Measurements from ENCODE around the gene CENPP.

GRCh38 chr9:92407818-92408217 lies 82.1 kb downstream of the CENPP start:
- TF ChIP-seq FOXA1 (IDR thresholded peaks at IDR 0.05), result no peak
- no peak for TF ChIP-seq TARDBP (IDR thresholded peaks at IDR 0.05)
- no peak for TF ChIP-seq SP1 (IDR thresholded peaks at IDR 0.05)
- TF ChIP-seq, protein P1, sequence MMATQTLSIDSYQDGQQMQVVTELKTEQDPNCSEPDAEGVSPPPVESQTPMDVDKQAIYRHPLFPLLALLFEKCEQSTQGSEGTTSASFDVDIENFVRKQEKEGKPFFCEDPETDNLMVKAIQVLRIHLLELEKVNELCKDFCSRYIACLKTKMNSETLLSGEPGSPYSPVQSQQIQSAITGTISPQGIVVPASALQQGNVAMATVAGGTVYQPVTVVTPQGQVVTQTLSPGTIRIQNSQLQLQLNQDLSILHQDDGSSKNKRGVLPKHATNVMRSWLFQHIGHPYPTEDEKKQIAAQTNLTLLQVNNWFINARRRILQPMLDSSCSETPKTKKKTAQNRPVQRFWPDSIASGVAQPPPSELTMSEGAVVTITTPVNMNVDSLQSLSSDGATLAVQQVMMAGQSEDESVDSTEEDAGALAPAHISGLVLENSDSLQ (IDR thresholded peaks at IDR 0.05), result no peak
